ENCODE data around the gene FMNL2.

Gene FMNL2

GRCh38 chr2:152326710-152327109, 8.3 kb upstream of the FMNL2 start:
- in situ Hi-C loops (cut with HindIII; ENCODE audit: low sequenced_read_pairs), result no loop called here
- H3K4me3 ChIP-seq (ENCODE audit: low read depth, low read length), result no peak overlapping the region
- DNase-seq (ENCODE audit: low read depth, low spot score), result no peak
- no peak for TF ChIP-seq CTCF (IDR thresholded peaks at IDR 0.05; ENCODE audit: low read depth, low read length)

- in situ Hi-C loops (cut with HindIII; ENCODE audit: low sequenced_read_pairs), result no loop called here
- H3K4me3 ChIP-seq (ENCODE audit: low read depth, low read length), result no peak overlapping the region
- no peak for TF ChIP-seq CTCF (IDR thresholded peaks at IDR 0.05; ENCODE audit: low read depth, low read length)
- DNase-seq (ENCODE audit: low read depth, low spot score), result no peak
These were observed 7.0 kb upstream of the FMNL2 start for GRCh38 chr2:152328013-152328412.

- in situ Hi-C loops (cut with HindIII; ENCODE audit: low sequenced_read_pairs), result no loop called here
- no peak for DNase-seq (ENCODE audit: low read depth, low spot score)
- H3K4me3 ChIP-seq (ENCODE audit: low read depth, low read length), result no peak overlapping the region
- no peak for TF ChIP-seq CTCF (IDR thresholded peaks at IDR 0.05; ENCODE audit: low read depth, low read length)
These were observed 4.6 kb upstream of the FMNL2 start for GRCh38 chr2:152330235-152330866.

GRCh38 chr2:152334701-152335015, 316 bp upstream of the FMNL2 start:
- DNase-seq (ENCODE audit: low read depth, low spot score), result no peak
- peak overlapping the region; percentile 69 for H3K4me3 ChIP-seq (ENCODE audit: low read depth, low read length)
- in situ Hi-C loops (cut with HindIII; ENCODE audit: low sequenced_read_pairs), result no loop called here
- no peak for TF ChIP-seq CTCF (IDR thresholded peaks at IDR 0.05; ENCODE audit: low read depth, low read length)

GRCh38 chr2:152335726-152336118, 748 bp downstream of the FMNL2 start:
- no peak for DNase-seq (ENCODE audit: low read depth, low spot score)
- in situ Hi-C loops (cut with HindIII; ENCODE audit: low sequenced_read_pairs), result no loop called here
- H3K4me3 ChIP-seq (ENCODE audit: low read depth, low read length), result peak overlapping the region; percentile 69
- TF ChIP-seq CTCF (IDR thresholded peaks at IDR 0.05; ENCODE audit: low read depth, low read length), result no peak

GRCh38 chr2:152336119-152336853, 1.3 kb downstream of the FMNL2 start:
- H3K4me3 ChIP-seq (ENCODE audit: low read depth, low read length), result peak overlapping the region; percentile 69
- TF ChIP-seq CTCF (IDR thresholded peaks at IDR 0.05; ENCODE audit: low read depth, low read length), result no peak
- in situ Hi-C loops (cut with HindIII; ENCODE audit: low sequenced_read_pairs), result no loop called here
- DNase-seq (ENCODE audit: low read depth, low spot score), result peak; percentile 55

All from astrocyte of the spinal cord (primary cell).